GM19238 (cell line): ENCODE measurements around the gene LRRC14B.
"Not testable (repeated sequence)": the region's sequence is repeated elsewhere in the genome, so short reads cannot be mapped to it uniquely, and the experiment has no call there.

ENCODE experiments used
- DNase-seq: peaks from one replicate; pipeline ENCODE4 v3.0.0; 2011; ENCODE audit warnings: low spot score; ENCODE audit not compliant: insufficient read length

Gene LRRC14B

GRCh38 chr5:160173-160510 lies 31.2 kb upstream of the LRRC14B start:
- no peak for DNase-seq

DNA sequence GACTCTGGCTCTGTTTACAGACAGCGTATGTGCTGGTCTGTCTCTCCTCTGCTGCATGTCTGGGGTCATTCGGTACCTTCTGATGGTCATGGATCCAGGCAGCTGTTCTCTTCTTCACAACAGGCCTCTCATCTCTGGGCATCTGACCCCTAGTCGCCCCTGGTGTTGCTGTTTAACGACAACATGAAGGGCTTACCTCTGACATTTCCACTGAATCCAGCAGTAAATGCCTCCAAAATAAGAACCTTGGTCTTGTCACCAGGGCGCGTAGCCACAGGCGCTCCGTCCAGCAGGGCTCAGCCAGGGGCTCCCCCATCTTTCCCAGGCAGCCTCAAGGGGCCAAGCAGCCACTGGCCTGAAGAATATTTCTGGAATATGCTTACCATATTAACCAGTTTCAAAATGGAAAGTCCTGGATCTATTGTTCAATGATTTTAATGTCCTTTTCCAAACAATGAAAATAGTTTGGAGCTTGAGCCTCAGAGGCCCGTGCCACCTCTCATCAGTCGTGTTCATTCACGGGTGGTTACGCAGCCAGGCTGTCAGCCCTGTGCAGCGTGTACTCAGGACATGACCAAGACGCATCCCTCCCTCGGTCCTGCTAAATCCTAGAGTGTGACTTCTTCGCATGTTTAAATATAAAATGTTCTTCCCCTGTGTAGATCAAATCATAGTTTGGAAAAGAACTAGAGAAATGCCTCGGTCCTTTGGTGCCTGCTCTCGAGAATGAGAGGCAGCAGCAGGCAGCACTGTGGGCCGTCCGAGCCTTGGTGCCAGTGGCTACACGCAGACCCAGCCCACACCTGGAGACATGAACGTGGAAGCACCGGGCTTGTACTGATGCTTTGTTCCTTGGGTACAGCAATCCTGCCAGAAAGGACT lies 30.1 kb upstream of the LRRC14B start:
- DNase-seq, result no peak

DNA sequence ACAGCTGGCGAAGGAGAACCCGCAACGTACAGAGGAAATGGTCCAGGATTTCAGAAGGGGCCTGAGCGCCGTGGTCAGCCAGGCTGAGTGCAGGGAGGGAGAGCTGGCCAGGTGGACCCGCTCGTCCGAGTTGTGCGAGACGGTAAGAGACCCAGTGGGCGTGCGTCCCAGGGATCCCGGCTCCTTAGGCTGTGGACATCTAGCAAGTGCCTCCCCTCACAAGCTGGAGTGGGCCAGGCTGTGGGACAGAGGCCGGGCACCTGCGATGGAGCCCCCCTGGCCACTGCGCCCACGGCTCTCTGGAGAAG lies 29.5 kb upstream of the LRRC14B start:
- no peak for DNase-seq

DNA sequence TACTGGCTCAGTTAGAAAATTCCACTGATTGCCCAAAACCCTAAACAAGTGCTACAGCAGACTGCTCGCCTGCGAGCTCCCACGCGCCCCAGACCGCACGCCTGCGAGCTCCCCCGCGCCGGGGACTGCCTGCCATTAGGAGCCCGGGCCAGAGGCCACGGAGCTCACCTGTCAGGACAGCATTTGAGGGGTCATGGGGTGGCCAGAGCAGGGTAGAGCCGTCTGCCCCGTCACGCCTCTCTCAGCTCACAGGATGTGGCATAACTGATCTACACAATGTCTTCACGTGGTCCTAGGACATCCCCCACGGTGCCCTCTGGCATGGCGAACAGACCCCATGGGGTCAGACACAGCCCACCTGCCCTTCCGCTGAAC lies 29.1 kb upstream of the LRRC14B start:
- no peak for DNase-seq

DNA sequence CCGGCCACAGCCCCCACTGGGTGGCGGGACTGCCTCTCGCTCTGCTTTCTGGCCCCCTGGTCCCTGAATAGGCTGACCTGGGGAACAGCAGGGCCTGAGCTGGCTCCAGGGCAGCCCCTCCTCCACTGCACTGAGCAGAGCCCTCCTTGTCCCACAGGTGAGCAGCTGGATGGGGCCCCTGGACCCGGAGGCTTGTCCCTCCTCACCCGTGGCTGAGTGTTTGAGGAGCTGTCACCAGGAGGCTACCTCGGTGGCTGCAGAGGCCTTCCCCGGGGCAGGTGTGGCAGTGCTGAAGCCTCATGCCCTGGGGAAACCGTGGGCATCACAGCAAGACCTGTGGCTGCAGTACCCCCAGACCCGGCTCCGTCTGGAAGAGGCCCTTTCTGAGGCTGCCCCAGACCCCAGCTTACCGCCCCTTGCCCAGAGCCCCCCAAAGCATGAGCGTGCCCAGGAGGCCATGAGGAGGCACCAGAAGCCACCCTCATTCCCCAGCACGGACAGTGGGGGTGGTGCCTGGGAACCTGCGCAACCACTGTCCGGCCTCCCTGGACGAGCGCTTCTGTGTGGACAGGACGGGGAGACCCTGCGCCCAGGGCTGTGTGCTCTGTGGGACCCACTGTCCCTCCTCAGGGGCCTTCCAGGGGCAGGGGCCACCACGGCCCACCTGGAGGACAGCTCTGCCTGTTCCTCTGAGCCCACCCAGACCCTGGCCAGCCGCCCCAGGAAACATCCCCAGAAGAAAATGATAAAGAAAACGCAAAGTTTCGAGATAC lies 28.5 kb upstream of the LRRC14B start:
- no peak for DNase-seq

DNA sequence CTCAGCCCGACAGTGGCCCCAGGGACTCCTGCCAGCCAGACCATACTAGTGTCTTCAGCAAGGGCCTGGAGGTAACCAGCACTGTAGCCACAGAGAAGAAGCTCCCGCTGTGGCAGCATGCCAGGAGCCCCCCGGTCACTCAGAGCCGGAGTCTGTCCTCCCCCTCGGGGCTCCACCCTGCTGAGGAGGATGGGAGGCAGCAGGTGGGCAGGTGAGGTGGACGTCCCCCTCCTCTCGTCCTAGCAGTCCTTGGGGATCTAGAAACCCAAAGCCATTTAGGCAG lies 28.0 kb upstream of the LRRC14B start:
- no peak for DNase-seq

- no peak for DNase-seq
Observed at GRCh38 chr5:163841-164240, 27.5 kb upstream of the LRRC14B start.

GRCh38 chr5:164244-164643 lies 27.1 kb upstream of the LRRC14B start:
- no peak for DNase-seq

GRCh38 chr5:164783-165182 lies 26.5 kb upstream of the LRRC14B start:
- not testable (repeated sequence) for DNase-seq

- no peak for DNase-seq
Observed at GRCh38 chr5:166441-167372, 24.6 kb upstream of the LRRC14B start.

GRCh38 chr5:167511-167910 lies 23.8 kb upstream of the LRRC14B start:
- no peak for DNase-seq

DNA sequence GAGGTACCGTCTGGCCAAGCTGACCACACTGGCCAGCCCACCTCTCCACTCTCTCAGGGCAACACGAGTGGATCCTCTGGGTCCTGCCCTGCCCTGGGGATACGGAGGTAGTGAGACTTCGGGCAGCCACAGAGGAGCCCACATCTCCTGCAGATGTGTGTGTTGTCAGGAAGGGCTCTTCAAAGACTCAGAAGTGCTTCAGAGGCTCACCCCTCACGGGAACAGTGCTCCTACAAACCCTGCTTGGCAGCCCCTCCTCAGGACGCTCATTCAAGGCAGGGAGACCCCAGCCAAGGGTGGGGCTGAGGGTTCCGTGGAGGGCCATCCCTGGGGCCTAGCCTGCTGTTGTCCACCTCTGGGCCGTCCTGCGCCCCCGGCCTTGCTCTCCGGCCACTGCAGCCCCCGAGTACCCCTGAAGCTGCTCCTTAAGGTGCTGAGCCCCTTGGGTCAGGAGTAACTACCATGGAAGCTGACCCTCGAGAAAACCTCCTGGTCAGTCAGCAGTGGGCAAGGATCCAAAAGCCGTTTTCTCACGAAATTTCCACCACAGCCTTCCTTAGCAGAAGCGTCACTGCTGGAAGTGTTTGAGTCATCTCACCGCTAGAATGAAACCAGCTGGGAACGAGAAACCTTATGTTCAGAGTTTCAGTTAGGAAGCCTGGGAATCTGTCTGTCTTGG lies 23.2 kb upstream of the LRRC14B start:
- DNase-seq, result no peak

GRCh38 chr5:169071-169727 lies 22.1 kb upstream of the LRRC14B start:
- no peak for DNase-seq

DNA sequence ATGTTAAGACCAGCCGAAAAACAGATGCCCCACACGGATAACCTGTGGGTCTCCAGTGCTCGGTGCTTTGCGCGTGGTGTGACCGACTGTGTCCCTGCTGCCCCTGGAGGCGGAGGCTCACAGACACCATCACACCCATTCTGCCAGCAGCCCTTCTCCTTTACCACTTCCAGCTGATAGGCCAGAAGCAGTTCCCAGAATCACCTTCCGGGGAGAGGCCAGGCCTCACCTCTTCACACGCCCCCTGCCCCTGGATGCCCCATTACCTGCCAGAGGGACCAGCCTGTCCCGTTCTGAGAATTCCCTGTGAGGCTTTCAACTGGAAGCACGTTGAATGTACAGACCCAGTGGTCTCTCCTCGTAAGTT lies 21.6 kb upstream of the LRRC14B start:
- DNase-seq, result no peak

DNA sequence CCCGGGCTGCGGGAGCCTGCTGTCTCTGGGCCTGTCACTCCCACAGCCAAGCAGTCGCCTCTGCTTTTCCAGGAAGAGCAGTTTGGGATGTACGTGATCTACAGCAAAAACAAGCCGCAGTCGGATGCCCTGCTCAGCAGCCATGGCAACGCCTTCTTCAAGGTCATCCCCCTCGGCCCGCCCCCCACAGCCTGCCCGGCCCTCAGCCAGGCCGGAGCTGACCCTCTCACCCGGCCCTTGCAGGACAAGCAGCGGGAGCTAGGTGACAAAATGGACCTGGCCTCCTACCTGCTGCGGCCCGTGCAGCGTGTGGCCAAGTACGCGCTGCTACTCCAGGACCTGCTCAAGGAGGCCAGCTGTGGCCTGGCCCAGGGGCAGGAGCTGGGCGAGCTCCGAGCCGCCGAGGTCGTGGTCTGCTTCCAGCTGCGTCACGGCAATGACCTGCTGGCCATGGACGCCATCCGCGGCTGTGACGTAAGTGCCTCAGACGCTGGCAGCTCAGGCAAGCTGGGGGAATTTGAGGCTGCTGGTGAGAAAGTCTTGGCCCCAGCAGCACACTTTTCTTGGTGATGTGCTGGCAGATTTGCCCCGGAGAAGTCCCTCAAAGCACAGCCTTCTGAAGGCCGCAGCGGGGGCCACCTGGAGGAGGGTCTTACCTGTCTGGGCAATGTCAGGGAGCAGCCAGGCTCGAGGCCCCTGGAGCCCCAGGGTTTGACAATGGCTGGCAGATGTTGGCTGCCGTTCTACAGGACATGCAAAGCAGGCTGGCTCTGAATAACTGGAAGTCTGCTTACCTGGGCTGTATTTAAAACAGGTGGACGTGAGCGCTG lies 20.1 kb upstream of the LRRC14B start:
- no peak for DNase-seq

GRCh38 chr5:171801-172331 lies 19.4 kb upstream of the LRRC14B start:
- no peak for DNase-seq

DNA sequence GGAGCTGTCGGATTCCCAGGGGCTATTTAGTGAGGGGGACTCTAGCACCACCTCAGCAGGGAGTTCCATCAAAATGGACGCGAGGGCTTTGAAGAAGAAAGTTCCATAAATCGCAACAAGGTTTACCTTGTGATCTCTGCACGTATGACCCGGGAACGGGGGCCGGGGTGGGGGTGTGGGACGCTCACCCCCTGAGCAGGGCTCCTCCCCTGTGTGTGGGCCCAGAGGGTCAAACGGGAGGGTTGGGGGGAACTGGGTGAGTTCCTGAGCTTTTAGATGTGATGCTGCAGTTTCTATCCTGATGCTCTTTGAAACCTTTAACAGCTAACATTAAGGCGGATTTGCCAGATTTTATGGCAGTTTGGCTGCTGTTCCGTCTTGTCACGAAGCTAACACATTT lies 18.9 kb upstream of the LRRC14B start:
- DNase-seq, result no peak

DNA sequence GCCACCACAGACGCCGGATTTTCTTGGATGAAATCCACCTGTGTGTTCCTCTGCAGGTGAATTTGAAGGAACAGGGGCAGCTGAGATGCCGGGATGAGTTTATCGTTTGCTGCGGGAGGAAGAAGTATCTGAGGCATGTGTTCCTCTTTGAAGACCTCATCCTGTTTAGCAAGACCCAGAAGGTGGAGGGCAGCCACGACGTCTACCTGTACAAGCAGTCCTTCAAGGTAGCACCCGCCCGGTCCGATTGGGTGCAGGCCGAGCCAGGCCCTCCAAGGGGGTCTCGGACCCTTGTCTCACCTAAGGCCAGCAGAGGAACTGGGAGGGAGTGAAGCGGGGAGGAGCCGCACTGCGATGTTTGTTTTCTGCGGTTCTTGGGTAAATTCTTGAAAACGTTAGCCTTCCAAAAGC lies 18.4 kb upstream of the LRRC14B start:
- no peak for DNase-seq

DNA sequence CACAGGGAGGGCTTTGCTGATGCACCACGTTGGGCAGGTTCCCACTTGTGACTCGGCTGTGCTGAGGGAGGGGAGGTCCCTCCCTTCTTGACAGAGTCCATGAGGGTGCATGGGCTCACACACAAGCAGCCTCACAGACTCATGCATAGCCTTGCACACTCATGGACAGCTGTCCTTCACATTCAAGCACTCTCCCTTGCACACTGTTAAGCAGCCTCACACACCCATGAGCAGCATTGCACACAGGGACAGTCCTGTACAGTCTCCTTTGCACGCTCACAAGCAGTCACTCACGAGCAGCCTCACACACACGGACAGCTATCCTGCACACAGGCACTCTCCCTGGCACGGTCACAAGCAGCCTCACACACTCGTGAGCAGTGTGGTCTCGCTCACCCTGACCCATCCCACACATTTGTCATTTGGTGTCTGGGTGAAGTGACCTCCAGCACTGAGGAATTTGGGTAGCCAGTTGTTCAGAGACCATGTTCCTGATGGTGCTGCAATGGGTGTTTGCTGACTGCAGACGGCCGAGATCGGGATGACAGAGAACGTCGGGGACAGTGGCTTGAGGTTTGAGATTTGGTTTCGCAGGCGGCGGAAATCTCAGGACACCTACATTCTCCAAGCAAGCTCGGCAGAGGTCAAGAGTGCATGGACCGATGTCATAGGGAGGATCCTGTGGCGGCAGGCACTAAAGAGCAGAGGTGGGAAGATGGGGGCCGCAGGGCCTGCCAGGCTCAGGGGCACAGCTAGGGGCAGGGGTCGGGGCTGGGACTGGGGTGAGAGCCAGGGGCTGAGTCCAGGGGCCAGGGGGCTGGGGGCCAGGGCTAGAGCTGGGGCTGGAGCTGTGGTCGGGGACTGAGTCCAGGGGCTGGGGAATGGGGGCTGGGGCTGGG lies 17.7 kb upstream of the LRRC14B start:
- DNase-seq, result no peak
